Type B pancreatic cell (in vitro differentiated cells): Measurements from ENCODE around the gene GNA14. TPM values are rescaled to one million over a fixed set of nuclear protein-coding genes. Genes with fewer than 3 reads are reported as not detected.
A peak's percentile ranks its signal among the peaks of the same experiment; 100 is the strongest.

Source experiments
- DNase-seq: peaks from one replicate; pipeline ENCODE4 v3.0.0; 2021; ENCODE audit warnings: mixed read lengths; ENCODE audit not compliant: unreplicated experiment; ENCODE audit errors: extremely low spot score
- H3K27ac Mint-ChIP-seq: 2 replicates; pipeline ENCODE4 v1.8.0; 2021; ENCODE audit warnings: mild to moderate bottlenecking, mixed read lengths
- H3K27me3 Mint-ChIP-seq: 2 replicates; pipeline ENCODE4 v1.8.0; 2021; ENCODE audit warnings: mixed read lengths
- H3K36me3 Mint-ChIP-seq: 2 replicates; pipeline ENCODE4 v1.8.0; 2021; ENCODE audit warnings: mixed read lengths
- H3K4me1 Mint-ChIP-seq: one replicate; pipeline ENCODE4 v1.8.0; 2021; ENCODE audit warnings: mixed read lengths; ENCODE audit not compliant: unreplicated experiment
- H3K4me3 Mint-ChIP-seq: 2 replicates; pipeline ENCODE4 v1.8.0; 2021; ENCODE audit warnings: mild to moderate bottlenecking, mixed read lengths
- H3K9me3 Mint-ChIP-seq: 2 replicates; pipeline ENCODE4 v1.8.0; 2021; ENCODE audit warnings: mixed read lengths
- total RNA-seq: library from RNA; stranded (reverse); gene quantifications from 2 replicates; pipeline ENCODE4 v1.2.1, GENCODE V29; 2021; ENCODE audit warnings: low replicate concordance
- TF ChIP-seq, protein P1 (sequence below): fragments of 200-600 bp; sonication (generic); conservative IDR thresholded peaks from 2 replicates; pipeline ENCODE4 v1.5.0; 2021; ENCODE audit warnings: antibody characterized with exemption, mild to moderate bottlenecking

GNA14 gene
- total RNA-seq, 1 donor from 2014 or later = not detected

DNA sequence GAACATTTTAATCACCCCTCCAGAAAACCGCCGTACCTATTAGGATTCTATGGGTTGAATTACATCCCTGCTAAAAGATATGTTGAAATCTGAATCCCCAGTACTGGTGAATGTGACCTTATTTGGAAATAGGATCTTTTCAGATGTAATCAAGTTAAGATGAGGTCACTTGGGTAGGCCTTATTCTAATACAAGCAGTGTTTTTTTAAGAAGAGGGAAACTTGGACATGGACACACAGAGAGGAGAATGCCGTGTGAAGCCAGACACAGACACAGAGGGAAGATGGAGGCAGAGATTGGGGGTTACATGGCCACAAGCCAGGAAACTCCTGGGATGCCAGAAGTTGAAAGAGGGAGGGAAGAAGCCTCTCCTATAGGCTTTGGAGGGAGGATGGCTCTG lies 183.5 kb downstream of the GNA14 start:
- DNase-seq = no peak

GRCh38 chr9:77463151-77463550 lies 185.0 kb downstream of the GNA14 start:
- Mint-ChIP-seq H3K27ac (no peak overlapping the region), H3K4me1 (peaks cover 25% of the 10 kb centered on the region), H3K27me3 (peaks cover under 1% of the 10 kb centered on the region), H3K4me3 (no peak overlapping the region), H3K36me3 (no peaks in the 10 kb centered on the region), H3K9me3 (peaks cover 6% of the 10 kb centered on the region)
- no peak for DNase-seq
- TF ChIP-seq, protein P1, sequence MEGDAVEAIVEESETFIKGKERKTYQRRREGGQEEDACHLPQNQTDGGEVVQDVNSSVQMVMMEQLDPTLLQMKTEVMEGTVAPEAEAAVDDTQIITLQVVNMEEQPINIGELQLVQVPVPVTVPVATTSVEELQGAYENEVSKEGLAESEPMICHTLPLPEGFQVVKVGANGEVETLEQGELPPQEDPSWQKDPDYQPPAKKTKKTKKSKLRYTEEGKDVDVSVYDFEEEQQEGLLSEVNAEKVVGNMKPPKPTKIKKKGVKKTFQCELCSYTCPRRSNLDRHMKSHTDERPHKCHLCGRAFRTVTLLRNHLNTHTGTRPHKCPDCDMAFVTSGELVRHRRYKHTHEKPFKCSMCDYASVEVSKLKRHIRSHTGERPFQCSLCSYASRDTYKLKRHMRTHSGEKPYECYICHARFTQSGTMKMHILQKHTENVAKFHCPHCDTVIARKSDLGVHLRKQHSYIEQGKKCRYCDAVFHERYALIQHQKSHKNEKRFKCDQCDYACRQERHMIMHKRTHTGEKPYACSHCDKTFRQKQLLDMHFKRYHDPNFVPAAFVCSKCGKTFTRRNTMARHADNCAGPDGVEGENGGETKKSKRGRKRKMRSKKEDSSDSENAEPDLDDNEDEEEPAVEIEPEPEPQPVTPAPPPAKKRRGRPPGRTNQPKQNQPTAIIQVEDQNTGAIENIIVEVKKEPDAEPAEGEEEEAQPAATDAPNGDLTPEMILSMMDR = no peak

More for the DNA sequence above, 183.5 kb downstream of the GNA14 start:
- Mint-ChIP-seq H3K4me3 (no peak overlapping the region), H3K9me3 (peaks cover 6% of the 10 kb centered on the region), H3K36me3 (no peaks in the 10 kb centered on the region), H3K27me3 (peaks cover 4% of the 10 kb centered on the region), H3K27ac (peak overlapping the region; percentile 13), H3K4me1 (peaks cover 19% of the 10 kb centered on the region)
- TF ChIP-seq, protein P1 = no peak

DNA sequence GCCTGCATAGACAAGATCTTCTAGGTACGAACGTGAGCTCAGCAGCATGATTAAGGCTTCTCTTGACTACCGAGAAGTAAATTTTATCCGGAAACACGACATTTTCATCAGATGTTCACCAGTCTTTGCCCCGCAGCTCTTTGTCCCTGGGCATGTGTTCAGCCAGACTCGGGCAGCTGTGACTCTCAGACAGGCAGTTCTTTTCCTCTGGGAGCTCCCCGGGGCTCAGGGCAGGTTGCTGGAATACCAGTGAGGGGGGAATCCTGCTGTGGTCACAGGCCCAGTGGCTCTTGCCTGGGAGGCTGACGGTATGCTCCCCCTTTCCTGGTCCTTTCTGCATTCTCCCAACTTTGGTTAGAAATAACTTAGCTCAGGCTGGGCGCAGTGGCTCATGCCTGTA lies 186.1 kb downstream of the GNA14 start:
- Mint-ChIP-seq H3K4me1 (peaks cover 34% of the 10 kb centered on the region), H3K4me3 (no peak overlapping the region), H3K36me3 (no peaks in the 10 kb centered on the region), H3K27ac (no peak overlapping the region), H3K9me3 (peaks cover 6% of the 10 kb centered on the region), H3K27me3 (peaks cover 5% of the 10 kb centered on the region)
- TF ChIP-seq, protein P1 = no peak
- DNase-seq = no peak

- TF ChIP-seq, protein P1 = no peak
- H3K27me3 Mint-ChIP-seq = peaks cover 8% of the 10 kb centered on the region
- no peak overlapping the region for H3K27ac Mint-ChIP-seq
- no peak for DNase-seq
- no peak overlapping the region for H3K4me3 Mint-ChIP-seq
- H3K4me1 Mint-ChIP-seq = peaks cover 37% of the 10 kb centered on the region
- H3K36me3 Mint-ChIP-seq = no peaks in the 10 kb centered on the region
- H3K9me3 Mint-ChIP-seq = peaks cover 1% of the 10 kb centered on the region
Observed at GRCh38 chr9:77460938-77461337, 187.2 kb downstream of the GNA14 start.

DNA sequence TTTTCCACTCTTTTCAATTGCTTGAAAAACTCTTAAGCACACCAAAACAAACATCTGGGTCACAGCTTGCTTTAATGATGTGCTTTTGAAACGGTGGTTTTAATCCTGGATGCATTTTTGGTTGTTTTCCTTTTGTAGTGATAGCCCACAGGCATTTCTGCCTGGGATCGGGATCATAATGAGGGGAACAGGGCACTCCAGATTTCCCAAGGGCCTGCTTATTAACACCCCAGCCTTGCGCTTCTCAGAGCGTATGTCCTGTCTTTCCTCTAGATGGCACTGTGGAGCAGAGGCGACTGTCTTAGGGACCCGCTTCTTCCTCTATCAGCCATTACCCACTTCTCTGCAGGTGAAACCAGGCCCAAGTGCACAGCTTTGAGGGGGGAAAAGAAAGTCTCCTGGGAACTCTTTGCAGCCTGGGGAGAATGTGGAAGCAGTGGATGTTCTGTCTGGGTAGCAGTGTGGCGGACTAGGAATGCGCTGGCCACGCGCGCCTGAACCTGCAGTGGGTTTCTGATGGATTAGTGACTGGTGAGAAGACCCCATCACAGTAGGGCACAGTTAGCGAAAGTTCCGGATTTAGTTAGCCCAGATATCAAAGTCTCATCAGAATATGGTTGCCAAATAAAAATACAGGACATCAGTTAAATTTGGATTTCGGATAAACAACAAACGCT lies 190.1 kb downstream of the GNA14 start:
- H3K4me3 Mint-ChIP-seq = no peak overlapping the region
- H3K27me3 Mint-ChIP-seq = peaks cover 8% of the 10 kb centered on the region
- H3K4me1 Mint-ChIP-seq = peaks cover 28% of the 10 kb centered on the region
- H3K27ac Mint-ChIP-seq = no peak overlapping the region
- H3K9me3 Mint-ChIP-seq = no peaks in the 10 kb centered on the region
- no peak for DNase-seq
- TF ChIP-seq, protein P1 = peak; percentile 85
- H3K36me3 Mint-ChIP-seq = no peaks in the 10 kb centered on the region
